ENCODE measurements around the gene TBC1D1.

Gene TBC1D1

DNA sequence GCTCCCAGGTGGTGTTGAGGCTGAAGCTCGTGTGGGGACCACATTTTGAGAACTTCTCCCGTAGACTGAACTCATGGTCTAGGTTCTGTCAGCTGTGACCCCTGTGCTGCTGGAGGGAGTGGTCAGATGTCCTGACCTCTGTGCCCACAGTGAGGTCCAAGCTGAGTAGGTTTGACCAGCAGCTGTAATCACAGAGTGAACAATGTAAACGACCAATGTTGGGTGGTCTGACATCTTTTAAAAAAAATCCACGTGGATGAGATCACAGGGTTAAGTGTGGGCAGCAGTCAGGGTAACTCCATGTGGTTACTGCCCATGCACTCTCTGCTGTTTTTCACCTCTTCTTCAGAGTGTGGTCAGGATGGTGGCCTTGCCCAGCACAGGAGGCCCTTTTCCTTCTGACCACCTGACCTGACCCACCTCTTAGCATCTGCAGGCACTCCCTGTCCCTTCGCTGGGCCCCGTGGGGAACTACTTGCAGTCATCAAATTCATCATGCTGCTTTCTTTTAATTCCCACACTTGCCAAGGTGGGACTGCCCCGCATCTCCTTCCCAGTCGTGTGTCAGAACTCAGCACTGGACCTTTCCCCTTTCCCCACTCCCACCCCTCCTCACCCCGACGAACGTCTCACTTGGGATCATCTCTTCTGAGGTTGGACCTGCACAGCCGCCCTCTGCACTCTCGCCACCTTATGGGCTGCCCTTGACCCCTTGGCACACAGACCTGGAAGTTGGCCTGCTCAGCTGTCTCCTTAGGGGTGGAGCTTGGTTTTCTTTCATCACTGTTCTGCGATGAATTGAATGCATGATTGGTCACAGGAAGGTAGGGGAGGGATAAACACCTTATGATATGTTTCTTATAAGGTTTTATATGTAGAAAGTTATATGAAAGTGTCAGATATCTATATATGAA is 189.4 kb downstream of the TBC1D1 start:
- DNase-seq (ENCODE audit: low read depth): no peak
- TF ChIP-seq, protein P1, sequence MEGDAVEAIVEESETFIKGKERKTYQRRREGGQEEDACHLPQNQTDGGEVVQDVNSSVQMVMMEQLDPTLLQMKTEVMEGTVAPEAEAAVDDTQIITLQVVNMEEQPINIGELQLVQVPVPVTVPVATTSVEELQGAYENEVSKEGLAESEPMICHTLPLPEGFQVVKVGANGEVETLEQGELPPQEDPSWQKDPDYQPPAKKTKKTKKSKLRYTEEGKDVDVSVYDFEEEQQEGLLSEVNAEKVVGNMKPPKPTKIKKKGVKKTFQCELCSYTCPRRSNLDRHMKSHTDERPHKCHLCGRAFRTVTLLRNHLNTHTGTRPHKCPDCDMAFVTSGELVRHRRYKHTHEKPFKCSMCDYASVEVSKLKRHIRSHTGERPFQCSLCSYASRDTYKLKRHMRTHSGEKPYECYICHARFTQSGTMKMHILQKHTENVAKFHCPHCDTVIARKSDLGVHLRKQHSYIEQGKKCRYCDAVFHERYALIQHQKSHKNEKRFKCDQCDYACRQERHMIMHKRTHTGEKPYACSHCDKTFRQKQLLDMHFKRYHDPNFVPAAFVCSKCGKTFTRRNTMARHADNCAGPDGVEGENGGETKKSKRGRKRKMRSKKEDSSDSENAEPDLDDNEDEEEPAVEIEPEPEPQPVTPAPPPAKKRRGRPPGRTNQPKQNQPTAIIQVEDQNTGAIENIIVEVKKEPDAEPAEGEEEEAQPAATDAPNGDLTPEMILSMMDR (IDR thresholded peaks at IDR 0.05; ENCODE audit: control insufficient read depth, extremely low read depth, insufficient read depth): no peak
- H3K4me3 ChIP-seq (ENCODE audit: low read depth, low read length): no peak overlapping the region

DNA sequence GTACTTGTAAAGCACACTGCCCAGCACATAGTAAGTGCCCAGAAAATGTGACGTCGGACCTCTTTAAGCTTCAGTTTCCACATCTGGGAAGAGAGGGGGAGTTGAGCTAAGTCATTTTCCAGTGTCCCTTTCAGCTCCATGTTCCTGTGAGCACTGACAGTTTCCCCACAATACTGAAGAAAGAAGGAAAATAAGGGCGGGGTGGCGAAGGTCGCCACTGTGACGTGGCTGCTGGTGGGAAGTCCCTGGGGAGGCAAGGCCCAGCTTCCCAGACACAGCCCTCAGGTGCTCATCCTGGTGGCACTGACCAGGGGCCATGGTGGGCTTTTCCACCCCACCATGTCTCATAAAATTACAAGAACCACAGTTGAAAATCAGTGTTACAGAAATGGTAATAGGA is 191.1 kb downstream of the TBC1D1 start:
- TF ChIP-seq, protein P1 (IDR thresholded peaks at IDR 0.05; ENCODE audit: control insufficient read depth, extremely low read depth, insufficient read depth): no peak
- no peak overlapping the region for H3K4me3 ChIP-seq (ENCODE audit: low read depth, low read length)
- no peak for DNase-seq (ENCODE audit: low read depth)

DNA sequence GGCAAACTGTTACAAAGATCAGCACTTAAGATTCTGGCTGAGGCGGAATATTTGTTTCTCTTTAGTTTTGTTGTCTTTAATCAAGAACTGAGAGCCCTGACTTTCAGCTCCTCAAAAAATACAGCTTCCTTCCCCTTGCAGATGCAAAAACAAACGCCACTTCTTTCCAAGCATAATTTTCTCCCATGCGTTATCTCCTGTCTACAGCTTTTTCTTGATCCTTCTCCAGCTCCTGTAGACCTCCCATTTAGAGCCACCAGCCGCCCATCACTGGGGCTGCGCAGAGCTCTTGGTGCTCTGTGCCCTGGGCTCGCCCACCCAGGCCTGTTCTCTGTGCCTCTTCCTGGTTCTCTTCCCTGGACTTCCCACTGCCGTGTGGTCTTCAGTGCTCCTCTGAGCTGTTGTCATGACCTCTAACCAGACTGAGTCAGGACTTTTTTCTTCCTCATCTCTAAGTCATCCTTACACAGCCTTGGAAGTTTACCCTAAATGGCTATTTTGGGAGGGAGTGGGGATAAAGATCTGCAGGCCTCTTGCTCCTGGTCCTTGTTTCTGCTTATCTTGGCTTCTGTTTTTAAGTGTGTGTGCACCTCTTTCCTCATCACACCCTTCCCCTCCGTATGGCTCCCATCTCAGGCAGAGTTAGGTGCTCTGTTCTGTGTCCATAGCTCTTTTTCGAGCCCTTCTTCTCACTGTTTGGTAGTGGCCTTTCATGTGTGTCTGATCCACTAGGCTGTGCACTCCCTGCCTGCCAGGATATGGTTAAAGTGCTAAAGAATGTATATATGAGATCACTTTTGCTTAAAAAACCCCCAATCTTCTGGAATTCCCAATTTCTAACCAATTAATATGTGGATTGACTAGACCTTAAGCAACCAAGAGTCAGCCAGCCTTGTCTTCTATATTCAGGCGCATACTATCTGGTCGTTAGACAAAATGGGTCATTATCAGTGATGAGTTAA is 191.8 kb downstream of the TBC1D1 start:
- DNase-seq (ENCODE audit: low read depth): no peak
- no peak overlapping the region for H3K4me3 ChIP-seq (ENCODE audit: low read depth, low read length)
- TF ChIP-seq, protein P1 (IDR thresholded peaks at IDR 0.05; ENCODE audit: control insufficient read depth, extremely low read depth, insufficient read depth): no peak

DNA sequence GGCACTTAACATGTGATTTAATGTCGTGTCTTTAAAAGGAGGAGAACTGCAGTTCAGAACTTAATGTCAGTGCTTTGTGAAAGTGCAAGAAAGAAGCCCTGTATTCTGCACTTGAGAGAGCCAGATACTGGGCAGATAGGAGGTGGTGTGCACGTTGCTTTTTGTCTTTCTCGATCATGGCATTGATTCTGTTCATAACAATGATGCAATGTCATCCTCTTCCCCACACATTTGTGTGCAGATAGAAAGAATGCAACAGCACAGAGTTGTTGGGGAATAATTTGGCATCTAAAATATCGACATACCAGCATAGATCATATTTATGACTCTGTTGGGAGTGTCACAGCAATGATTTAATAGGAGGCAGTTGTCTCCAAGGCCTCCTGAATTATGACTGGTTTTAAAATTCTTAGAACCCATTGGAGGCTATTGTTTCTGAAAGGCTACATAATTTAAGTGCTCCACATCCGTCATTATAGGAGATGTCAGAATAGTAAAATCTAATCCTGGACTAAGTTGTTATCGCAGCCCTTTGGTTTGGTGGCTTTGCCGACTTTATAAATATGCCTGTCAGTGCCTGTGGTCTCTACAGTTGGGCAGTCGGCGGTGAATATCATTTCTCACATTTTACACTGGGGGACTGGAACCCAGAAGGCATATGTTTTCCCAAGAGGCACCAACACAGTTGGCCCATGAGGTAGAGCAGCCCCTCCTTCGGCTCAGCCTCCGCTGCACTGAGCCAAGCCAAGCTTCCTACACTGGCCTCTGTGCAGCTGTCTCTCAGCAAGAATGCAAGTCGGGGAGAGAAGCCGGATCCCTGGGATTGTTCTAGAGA is 194.2 kb downstream of the TBC1D1 start:
- TF ChIP-seq, protein P1 (IDR thresholded peaks at IDR 0.05; ENCODE audit: control insufficient read depth, extremely low read depth, insufficient read depth): no peak

DNA sequence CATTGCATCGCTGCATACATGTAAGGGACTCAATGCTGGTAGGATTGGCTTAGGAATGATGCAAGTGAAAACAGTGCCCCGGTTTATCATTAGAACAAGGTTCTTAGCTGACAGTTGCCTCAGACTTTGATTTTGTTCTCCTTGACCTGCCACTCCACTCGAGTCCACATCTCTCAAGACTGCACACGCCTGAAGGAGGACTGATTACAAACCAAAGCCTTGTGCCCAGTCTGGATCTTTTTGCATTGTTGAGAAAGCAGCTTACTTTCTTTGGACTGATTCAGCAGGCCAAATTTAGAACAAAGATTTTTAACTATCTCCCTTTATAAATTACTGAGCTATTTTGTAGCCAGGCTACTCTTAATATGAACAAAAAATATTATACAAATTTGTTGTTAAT is 194.9 kb downstream of the TBC1D1 start:
- TF ChIP-seq, protein P1 (IDR thresholded peaks at IDR 0.05; ENCODE audit: control insufficient read depth, extremely low read depth, insufficient read depth): no peak
- DNase-seq (ENCODE audit: low read depth): no peak
- no peak overlapping the region for H3K4me3 ChIP-seq (ENCODE audit: low read depth, low read length)

More for the DNA sequence above, 194.2 kb downstream of the TBC1D1 start:
- DNase-seq (ENCODE audit: low read depth): no peak
- no peak overlapping the region for H3K4me3 ChIP-seq (ENCODE audit: low read depth, low read length)

DNA sequence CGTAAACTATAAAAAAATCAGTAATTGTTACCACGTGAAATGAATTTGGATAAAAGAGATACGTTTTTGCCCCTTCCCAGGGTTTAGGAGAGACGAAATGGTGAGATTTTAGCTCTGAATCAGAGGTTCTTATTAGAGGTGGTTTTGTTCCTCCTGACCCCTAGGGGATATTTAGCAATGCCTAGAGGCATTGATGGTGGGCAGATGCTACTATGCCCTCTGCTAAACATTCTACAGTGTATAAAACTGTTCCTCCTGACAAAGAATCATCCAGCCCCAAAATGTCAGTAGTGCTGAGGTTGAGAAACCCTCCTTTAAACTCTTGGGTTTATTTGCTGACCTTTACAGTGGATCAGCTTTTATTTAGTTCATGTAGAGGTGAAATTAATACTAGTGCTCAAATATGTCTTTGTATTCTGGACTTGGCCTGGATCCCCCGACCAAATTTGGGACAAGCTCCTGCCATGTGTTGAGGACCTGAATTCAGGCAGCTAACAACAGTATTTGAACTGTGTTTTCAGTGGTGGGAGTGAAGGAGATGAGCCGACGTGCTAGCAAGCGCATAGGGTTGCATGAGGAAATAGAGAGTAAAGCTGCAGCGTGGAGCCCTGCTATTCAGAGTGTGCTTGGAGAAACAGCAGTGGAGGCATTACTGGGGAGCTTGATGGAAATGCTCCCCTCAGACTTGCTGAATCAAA is 195.4 kb downstream of the TBC1D1 start:
- DNase-seq (ENCODE audit: low read depth): no peak
- TF ChIP-seq, protein P1 (IDR thresholded peaks at IDR 0.05; ENCODE audit: control insufficient read depth, extremely low read depth, insufficient read depth): no peak
- no peak overlapping the region for H3K4me3 ChIP-seq (ENCODE audit: low read depth, low read length)
